ENCODE results near the gene ACOXL. TPM values are rescaled to one million over a fixed set of nuclear protein-coding genes. Genes with fewer than 3 reads are reported as not detected.

Gene ACOXL
- total and polyA plus RNA-seq, 10 of the 15 experiments (the other 5 are each of a cell fraction or from before 2014, with no cell fraction given) = 0.05 to 1.3 (median 0.71) TPM

- ChIA-PET RAD21 (ENCODE audit: unreplicated experiment) (no interaction called here), CTCF (no interaction called here), SMC1A (ENCODE audit: uncharacterized antibody, unreplicated experiment) (interaction anchor here (1.0 to 1.1 kb wide), 2 partner anchors 9 to 306 kb away, joined by 3 to 4 read pairs; no protein-coding TSS in a partner anchor), POLR2A (no interaction called here)
- Histone ChIP-seq H3K27me3 (replicated peaks in 1 of 2; ENCODE audit: control insufficient read depth in 2 of 2, insufficient read depth in 2 of 2, low read length in 1 of 2) (no peaks in the 10 kb centered on the region; a peak in 1 of 4 replicates), H3K79me2 (ENCODE audit: control insufficient read depth, insufficient read depth, low read length) (no peaks in the 10 kb centered on the region), H3K36me3 (ENCODE audit: control insufficient read depth in 2 of 2, insufficient read depth in 2 of 2, low read length in 1 of 2) (no peaks in the 10 kb centered on the region), H3K9me3 (replicated peaks; ENCODE audit: control insufficient read depth, insufficient read depth, low read length) (no peaks in the 10 kb centered on the region; the same call in 2 of the 3 replicates), H4K20me1 (ENCODE audit: control insufficient read depth, insufficient read depth) (no peaks in the 10 kb centered on the region), H3K27ac (ENCODE audit: control insufficient read depth, insufficient read depth) (no peak overlapping the region), H3K4me1 (ENCODE audit: control insufficient read depth, insufficient read depth, low read length) (no peaks in the 10 kb centered on the region), H2AFZ (ENCODE audit: control insufficient read depth, low read depth, low read length) (no peak overlapping the region), H3K9ac (ENCODE audit: control insufficient read depth, insufficient read depth, low read length) (no peak overlapping the region), H3K4me2 (ENCODE audit: control insufficient read depth, insufficient read depth) (no peak overlapping the region), H3K4me3 (no peak overlapping the region)
- no TSS peak for BruUV-seq (replicated peaks)
- no peak for ATAC-seq
- intact Hi-C loops (cut with micrococcal nuclease; ENCODE audit: unreplicated experiment) (no loop called here), in situ Hi-C loops (cut with MboI) (no loop called here)
- no peak for FAIRE-seq
- 0% methylated on average over 1 of the region's 1 CpG for WGBS (ENCODE audit: insufficient coverage, insufficient replicate concordance, low lambda C conversion rate, missing lambda C conversion rate)
- no peak for TF ChIP-seq PML (IDR thresholded peaks at IDR 0.05; ENCODE audit: low read length)
- TF ChIP-seq NFYA (IDR thresholded peaks at IDR 0.05; ENCODE audit: borderline replicate concordance, low read depth, low read length) = no peak
- TF ChIP-seq FOXM1 (IDR thresholded peaks at IDR 0.05; ENCODE audit: low read depth, low read length) = no peak
- no peak for TF ChIP-seq SIX5 (IDR thresholded peaks at IDR 0.05; ENCODE audit: low read depth, low read length, severe bottlenecking)
- TF ChIP-seq RB1 (IDR thresholded peaks at IDR 0.05; ENCODE audit: borderline replicate concordance) = no peak
- no peak for TF ChIP-seq MYB (IDR thresholded peaks at IDR 0.05; ENCODE audit: borderline replicate concordance, low read depth, low read length)
- no peak for TF ChIP-seq IKZF1 (conservative IDR thresholded peaks at IDR 0.05)
- no peak for TF ChIP-seq BCLAF1 (IDR thresholded peaks at IDR 0.05)
- TF ChIP-seq YBX1 (IDR thresholded peaks at IDR 0.05) = no peak
- TF ChIP-seq RUNX3 (IDR thresholded peaks at IDR 0.05; ENCODE audit: low read length) = no peak
- TF ChIP-seq, protein P1, sequence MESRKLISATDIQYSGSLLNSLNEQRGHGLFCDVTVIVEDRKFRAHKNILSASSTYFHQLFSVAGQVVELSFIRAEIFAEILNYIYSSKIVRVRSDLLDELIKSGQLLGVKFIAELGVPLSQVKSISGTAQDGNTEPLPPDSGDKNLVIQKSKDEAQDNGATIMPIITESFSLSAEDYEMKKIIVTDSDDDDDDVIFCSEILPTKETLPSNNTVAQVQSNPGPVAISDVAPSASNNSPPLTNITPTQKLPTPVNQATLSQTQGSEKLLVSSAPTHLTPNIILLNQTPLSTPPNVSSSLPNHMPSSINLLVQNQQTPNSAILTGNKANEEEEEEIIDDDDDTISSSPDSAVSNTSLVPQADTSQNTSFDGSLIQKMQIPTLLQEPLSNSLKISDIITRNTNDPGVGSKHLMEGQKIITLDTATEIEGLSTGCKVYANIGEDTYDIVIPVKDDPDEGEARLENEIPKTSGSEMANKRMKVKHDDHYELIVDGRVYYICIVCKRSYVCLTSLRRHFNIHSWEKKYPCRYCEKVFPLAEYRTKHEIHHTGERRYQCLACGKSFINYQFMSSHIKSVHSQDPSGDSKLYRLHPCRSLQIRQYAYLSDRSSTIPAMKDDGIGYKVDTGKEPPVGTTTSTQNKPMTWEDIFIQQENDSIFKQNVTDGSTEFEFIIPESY (IDR thresholded peaks at IDR 0.05) = no peak
- TF ChIP-seq ZBED1 (IDR thresholded peaks at IDR 0.05; ENCODE audit: borderline replicate concordance) = no peak
- TF ChIP-seq SMAD5 (IDR thresholded peaks at IDR 0.05; ENCODE audit: low read depth) = no peak
- no peak for DNase-seq (ENCODE audit: low read depth, low spot score)
Measured at GRCh38 chr2:110764931-110765330, 32.6 kb downstream of the ACOXL start.

All from GM12878 (cell line).